ENCODE results near the gene CAMTA1.

GRCh38 chr1:7224081-7224534, 438.9 kb downstream of the CAMTA1 start:
- no peak for TF ChIP-seq CTCF (IDR thresholded peaks at IDR 0.05)
- no peak for TF ChIP-seq EZH2 (IDR thresholded peaks at IDR 0.05)

Measured in neural progenitor cell (in vitro differentiated cells).